ENCODE results near the gene LCN9.

- TF ChIP-seq CTCF (IDR thresholded peaks at IDR 0.05) = no peak
- no peak for TF ChIP-seq POLR2A (IDR thresholded peaks at IDR 0.05)
- no peak for TF ChIP-seq EP300 (IDR thresholded peaks at IDR 0.05)
- no peak for TF ChIP-seq POLR2AphosphoS5 (IDR thresholded peaks at IDR 0.05)
Observed at GRCh38 chr9:135687216-135687615, 24.1 kb downstream of the LCN9 start.
